G401.6 (cell line): ENCODE data around the gene TMEM190.

Experiments used
- FAIRE-seq: peaks from 2 replicates; lab custom pipeline; 2012; peaks lifted over from hg19 to GRCh38; lab: Jason Lieb, UNC

TMEM190 gene

DNA sequence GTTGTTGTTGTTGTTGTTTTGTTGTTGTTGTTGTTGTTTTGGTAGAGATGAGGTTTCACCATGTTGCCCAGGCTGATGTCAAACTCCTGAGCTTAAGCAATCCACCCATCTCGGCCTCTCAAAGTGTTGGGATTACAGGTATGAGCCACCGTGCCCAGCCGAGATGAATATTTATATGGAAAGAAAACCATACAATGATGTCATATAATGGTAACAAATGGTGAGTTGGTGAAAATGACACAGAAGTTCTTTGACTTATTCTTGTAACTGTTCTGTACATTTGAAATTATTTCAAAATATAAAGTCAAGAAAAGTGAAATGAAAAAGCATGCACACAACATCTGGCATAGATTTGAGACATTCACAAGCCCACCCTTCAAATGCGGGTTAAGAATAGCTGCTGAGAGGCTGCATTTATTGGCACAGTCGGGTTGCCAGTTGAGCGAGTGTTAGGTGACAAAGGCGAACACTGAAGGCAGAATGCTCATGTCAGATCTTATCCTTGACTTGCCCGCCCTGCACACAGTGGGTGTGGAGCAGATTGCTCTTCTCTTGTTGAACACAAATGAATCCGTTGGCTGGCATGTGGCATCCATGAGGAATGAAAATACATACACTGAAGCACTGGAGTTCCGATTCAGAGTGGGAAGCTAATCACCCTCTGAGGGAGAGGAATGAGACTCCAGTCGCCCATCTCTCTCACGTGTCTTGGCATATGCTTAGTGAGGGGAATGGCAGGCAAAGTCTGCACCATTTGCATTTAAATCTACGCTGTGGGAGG lies 46.8 kb downstream of the TMEM190 start:
- FAIRE-seq: no peak

- FAIRE-seq: no peak
Measured at GRCh38 chr19:55424518-55424917, 47.9 kb downstream of the TMEM190 start.

DNA sequence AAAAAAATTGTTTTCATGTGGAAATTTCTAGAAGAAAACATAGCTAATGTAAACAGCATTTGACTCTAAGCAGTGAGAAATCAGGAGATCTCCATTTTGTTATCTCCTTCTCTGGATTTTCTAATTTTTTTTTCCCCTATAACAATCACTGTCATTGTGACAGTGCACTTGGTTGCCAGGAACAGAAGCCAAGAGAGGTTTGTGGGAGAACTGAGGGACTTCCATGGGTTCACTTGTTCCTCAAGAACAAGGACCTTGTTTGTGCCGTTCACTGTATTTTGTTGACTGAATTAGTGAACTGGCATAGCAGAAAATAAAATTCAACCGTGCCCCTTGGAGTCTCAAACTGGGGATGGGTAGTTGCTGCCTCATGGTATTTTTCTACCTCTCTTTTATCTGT lies 49.4 kb downstream of the TMEM190 start:
- no peak for FAIRE-seq
